Mesendoderm (in vitro differentiated cells): ENCODE measurements around the gene SPTLC3.

Experiments
- DNase-seq: peaks from one replicate; pipeline ENCODE4 v3.0.0; 2013
- H2AK5ac ChIP-seq: 2 replicates; pipeline ENCODE4 v1.6.1; 2013; ENCODE audit warnings: low read length, inconsistent platforms
- H2BK120ac ChIP-seq: 2 replicates; pipeline ENCODE4 v1.6.1; 2013; ENCODE audit warnings: low read depth, mild to moderate bottlenecking, low read length, moderate library complexity, mixed read lengths
- H2BK15ac ChIP-seq: replicated peaks from 2 replicates; pipeline ENCODE4 v1.6.1; 2013; ENCODE audit warnings: low read depth, mild to moderate bottlenecking, moderate library complexity
- H2BK5ac ChIP-seq: 2 replicates; pipeline ENCODE4 v1.6.1; 2013; ENCODE audit warnings: low read length, inconsistent platforms
- H3K18ac ChIP-seq: 2 replicates; pipeline ENCODE4 v1.6.1; 2013; ENCODE audit warnings: mild to moderate bottlenecking, low read length, mixed read lengths
- H3K23ac ChIP-seq: one replicate; pipeline ENCODE4 v1.6.1; 2013; ENCODE audit warnings: low read length
- H3K27ac ChIP-seq: 2 replicates; pipeline ENCODE4 v1.5.1; 2013; ENCODE audit warnings: low read depth, mild to moderate bottlenecking, inconsistent platforms, low read length, moderate library complexity
- H3K27me3 ChIP-seq: 2 replicates; pipeline ENCODE4 v1.6.1; 2013; ENCODE audit warnings: low read length, control low read depth, mild to moderate bottlenecking, inconsistent platforms; ENCODE audit not compliant: insufficient read depth, poor library complexity
- H3K36me3 ChIP-seq: 2 replicates; pipeline ENCODE4 v1.6.1; 2013; ENCODE audit warnings: low read length, inconsistent platforms; ENCODE audit not compliant: control insufficient read depth, insufficient read depth
- H3K4ac ChIP-seq: one replicate; pipeline ENCODE4 v1.6.1; 2013; ENCODE audit warnings: low read depth, mild to moderate bottlenecking, low read length, moderate library complexity
- H3K4me1 ChIP-seq: 2 replicates; pipeline ENCODE4 v1.6.1; 2013; ENCODE audit warnings: low read depth, low read length, inconsistent platforms; ENCODE audit not compliant: control insufficient read depth
- H3K4me2 ChIP-seq: 2 replicates; pipeline ENCODE4 v1.6.1; 2013; ENCODE audit warnings: low read length
- H3K4me3 ChIP-seq: 2 replicates; pipeline ENCODE4 v1.5.1; 2013; ENCODE audit warnings: mild to moderate bottlenecking, low read length
- H3K56ac ChIP-seq: one replicate; pipeline ENCODE4 v1.6.1; 2013; ENCODE audit warnings: low read length
- H3K79me1 ChIP-seq: 2 replicates; pipeline ENCODE4 v1.6.1; 2013; ENCODE audit warnings: low read length, inconsistent platforms
- H3K79me2 ChIP-seq: 2 replicates; pipeline ENCODE4 v1.6.1; 2013; ENCODE audit warnings: mild to moderate bottlenecking, low read length; ENCODE audit not compliant: control insufficient read depth, insufficient read depth
- H3K9ac ChIP-seq: 2 replicates; pipeline ENCODE4 v1.6.1; 2013; ENCODE audit warnings: low read length, inconsistent platforms
- H4K5ac ChIP-seq: one replicate; pipeline ENCODE4 v1.6.1; 2013; ENCODE audit warnings: low read length
- H4K8ac ChIP-seq: one replicate; pipeline ENCODE4 v1.6.1; 2013; ENCODE audit warnings: low read depth, mild to moderate bottlenecking, control low read depth, low read length, moderate library complexity
- WGBS: extraction: QIAGEN DNeasy Blood & Tissue Kit; methylation state at CpG from one replicate; pipeline ENCODE4 v1.1.7; 2013; ENCODE audit warnings: low lambda C conversion rate, missing lambda C conversion rate; ENCODE audit not compliant: insufficient coverage; ENCODE audit errors: extremely low coverage; 5-methylcytosine and 5-hydroxymethylcytosine counted together

SPTLC3 gene

DNA sequence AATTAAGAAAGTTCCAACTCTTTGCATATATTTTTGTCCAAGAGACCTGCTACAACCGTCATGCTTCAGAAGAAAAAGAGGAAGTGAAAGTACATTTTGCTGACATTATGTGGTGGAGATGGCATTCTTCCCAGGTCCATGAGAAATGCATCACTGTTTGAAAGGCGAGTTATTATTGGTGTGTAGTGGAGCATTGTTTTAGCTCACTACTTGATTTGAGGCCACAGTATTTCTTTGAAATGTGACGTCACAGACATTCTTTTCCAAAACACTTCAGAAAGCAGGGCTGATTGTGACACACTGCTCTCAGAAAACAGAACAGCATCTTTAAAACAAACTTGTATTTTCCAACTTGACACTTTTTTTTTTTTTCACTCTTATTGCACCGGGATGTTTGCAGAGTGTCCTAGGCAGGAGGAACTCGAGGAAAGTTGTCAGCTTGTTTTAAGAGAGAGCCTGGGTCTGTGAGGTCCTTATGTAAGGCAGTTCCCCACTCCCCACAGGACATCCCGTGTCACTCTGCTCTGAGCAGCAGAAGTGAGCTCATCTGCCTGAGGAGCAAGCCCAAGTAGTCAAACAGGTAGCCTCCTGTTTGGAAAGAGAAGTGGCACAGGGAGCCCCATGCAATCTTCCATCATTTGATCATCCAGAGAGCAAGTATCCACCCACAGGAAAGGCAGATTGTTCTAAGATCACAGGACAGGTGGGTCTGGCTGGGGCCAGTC lies 1.1 kb downstream of the SPTLC3 start:
- Histone ChIP-seq H3K27ac (no peak overlapping the region), H3K4me3 (no peak overlapping the region), H3K4me2 (no peak overlapping the region), H2BK15ac (no peak overlapping the region), H2AK5ac (no peak overlapping the region), H3K27me3 (no peaks in the 10 kb centered on the region), H2BK120ac (no peak overlapping the region), H3K79me1 (no peaks in the 10 kb centered on the region), H3K18ac (no peak overlapping the region), H3K23ac (no peak overlapping the region), H3K4me1 (peaks cover 4% of the 10 kb centered on the region), H3K36me3 (no peaks in the 10 kb centered on the region), H3K79me2 (no peaks in the 10 kb centered on the region), H3K4ac (no peak overlapping the region), H4K5ac (no peak overlapping the region), H3K56ac (no peak overlapping the region), H2BK5ac (no peak overlapping the region), H3K9ac (no peak overlapping the region), H4K8ac (no peak overlapping the region)
- WGBS: no CpG with 5 or more reads among the region's 6 CpGs
- no peak for DNase-seq

DNA sequence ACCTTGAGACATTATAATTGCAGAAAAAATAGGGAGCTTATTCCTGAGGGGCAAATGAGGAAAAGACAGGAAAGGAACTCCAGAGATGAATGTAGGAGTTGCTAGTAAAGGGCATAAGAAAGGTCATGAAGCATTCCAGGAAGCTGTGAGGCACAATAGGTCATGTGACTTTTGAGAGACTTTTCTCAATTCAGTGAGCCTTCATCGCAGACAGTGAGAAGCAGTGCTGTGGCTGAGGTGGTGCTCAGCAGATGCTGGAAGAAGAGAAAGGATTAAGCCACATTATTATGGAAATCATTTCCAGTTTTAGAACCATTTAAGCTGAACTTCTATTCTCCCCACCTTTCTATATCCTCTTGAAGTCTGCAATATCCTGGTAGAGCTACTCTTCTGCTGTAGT lies 4.1 kb downstream of the SPTLC3 start:
- Histone ChIP-seq H4K5ac (no peak overlapping the region), H3K4me3 (no peak overlapping the region), H2BK120ac (no peak overlapping the region), H3K79me2 (no peaks in the 10 kb centered on the region), H3K18ac (no peak overlapping the region), H3K23ac (no peak overlapping the region), H2BK15ac (no peak overlapping the region), H3K27ac (no peak overlapping the region), H3K9ac (no peak overlapping the region), H3K4me1 (peaks cover 4% of the 10 kb centered on the region), H3K36me3 (no peaks in the 10 kb centered on the region), H3K79me1 (no peaks in the 10 kb centered on the region), H2AK5ac (no peak overlapping the region), H2BK5ac (no peak overlapping the region), H3K27me3 (no peaks in the 10 kb centered on the region), H3K56ac (no peak overlapping the region), H3K4me2 (no peak overlapping the region), H3K4ac (no peak overlapping the region), H4K8ac (no peak overlapping the region)
- WGBS: no CpG with 5 or more reads among the region's 1 CpG
- no peak for DNase-seq

DNA sequence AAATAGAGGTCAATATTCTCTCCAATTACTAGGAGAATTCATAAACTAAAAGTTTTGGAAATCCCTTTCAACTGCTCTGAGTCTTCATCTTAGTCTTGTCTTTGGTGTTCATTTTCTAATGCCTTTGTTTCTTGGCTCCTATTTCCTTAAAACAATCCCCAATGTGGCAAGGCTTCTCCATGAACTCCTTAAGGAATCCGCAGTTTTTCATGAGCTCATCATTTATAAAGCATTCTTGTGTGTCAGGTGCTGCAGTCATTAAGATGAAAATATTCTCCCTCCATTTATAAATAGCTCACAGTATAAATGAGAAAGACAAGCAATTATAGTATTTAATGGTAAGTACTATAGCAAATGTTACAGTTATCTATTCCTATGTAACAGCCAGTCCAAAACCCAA lies 4.6 kb downstream of the SPTLC3 start:
- H3K4me3 ChIP-seq: no peak overlapping the region

DNA sequence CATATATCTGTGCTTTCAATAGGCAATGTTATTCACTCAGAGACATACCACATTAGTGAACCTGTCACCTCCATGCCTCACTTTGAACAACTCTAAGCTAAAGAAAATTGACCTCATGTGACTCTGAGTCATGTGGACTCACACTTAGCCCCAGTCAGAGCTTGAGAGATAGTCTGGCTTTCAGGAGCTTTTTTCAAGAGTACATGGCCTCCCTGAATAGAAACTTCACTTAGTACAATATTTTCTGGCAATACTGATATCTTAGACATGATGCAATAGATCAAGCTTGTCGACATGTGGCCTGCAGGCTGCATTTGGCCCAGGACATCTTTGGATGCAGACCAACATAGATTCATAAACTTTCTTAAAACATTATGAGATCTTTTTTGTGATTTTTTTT lies 8.5 kb downstream of the SPTLC3 start:
- Histone ChIP-seq H3K36me3 (no peaks in the 10 kb centered on the region), H2BK5ac (no peak overlapping the region), H3K79me2 (no peaks in the 10 kb centered on the region), H3K18ac (no peak overlapping the region), H3K4me2 (no peak overlapping the region), H3K56ac (no peak overlapping the region), H3K27ac (no peak overlapping the region), H3K4me3 (no peak overlapping the region), H3K4me1 (no peaks in the 10 kb centered on the region), H2BK15ac (no peak overlapping the region), H3K27me3 (no peaks in the 10 kb centered on the region), H4K8ac (no peak overlapping the region), H3K4ac (no peak overlapping the region), H3K79me1 (no peaks in the 10 kb centered on the region), H3K9ac (no peak overlapping the region), H2BK120ac (no peak overlapping the region), H2AK5ac (no peak overlapping the region), H3K23ac (no peak overlapping the region), H4K5ac (no peak overlapping the region)
- DNase-seq: no peak
- no CpG with 5 or more reads among the region's 1 CpG for WGBS

More for the DNA sequence above, 4.6 kb downstream of the SPTLC3 start:
- no peak overlapping the region for H4K8ac ChIP-seq
- no peak overlapping the region for H3K18ac ChIP-seq
- no peak overlapping the region for H3K4me2 ChIP-seq
- H3K56ac ChIP-seq: no peak overlapping the region
- H4K5ac ChIP-seq: no peak overlapping the region
- H2AK5ac ChIP-seq: no peak overlapping the region
- no CpG with 5 or more reads among the region's 1 CpG for WGBS
- no peaks in the 10 kb centered on the region for H3K36me3 ChIP-seq
- no peak for DNase-seq
- no peaks in the 10 kb centered on the region for H3K79me1 ChIP-seq
- no peak overlapping the region for H3K23ac ChIP-seq
- no peaks in the 10 kb centered on the region for H3K27me3 ChIP-seq
- peaks cover 4% of the 10 kb centered on the region for H3K4me1 ChIP-seq
- no peak overlapping the region for H2BK15ac ChIP-seq
- no peak overlapping the region for H2BK120ac ChIP-seq
- H3K4ac ChIP-seq: no peak overlapping the region
- H2BK5ac ChIP-seq: no peak overlapping the region
- H3K79me2 ChIP-seq: no peaks in the 10 kb centered on the region
- H3K27ac ChIP-seq: no peak overlapping the region
- no peak overlapping the region for H3K9ac ChIP-seq

DNA sequence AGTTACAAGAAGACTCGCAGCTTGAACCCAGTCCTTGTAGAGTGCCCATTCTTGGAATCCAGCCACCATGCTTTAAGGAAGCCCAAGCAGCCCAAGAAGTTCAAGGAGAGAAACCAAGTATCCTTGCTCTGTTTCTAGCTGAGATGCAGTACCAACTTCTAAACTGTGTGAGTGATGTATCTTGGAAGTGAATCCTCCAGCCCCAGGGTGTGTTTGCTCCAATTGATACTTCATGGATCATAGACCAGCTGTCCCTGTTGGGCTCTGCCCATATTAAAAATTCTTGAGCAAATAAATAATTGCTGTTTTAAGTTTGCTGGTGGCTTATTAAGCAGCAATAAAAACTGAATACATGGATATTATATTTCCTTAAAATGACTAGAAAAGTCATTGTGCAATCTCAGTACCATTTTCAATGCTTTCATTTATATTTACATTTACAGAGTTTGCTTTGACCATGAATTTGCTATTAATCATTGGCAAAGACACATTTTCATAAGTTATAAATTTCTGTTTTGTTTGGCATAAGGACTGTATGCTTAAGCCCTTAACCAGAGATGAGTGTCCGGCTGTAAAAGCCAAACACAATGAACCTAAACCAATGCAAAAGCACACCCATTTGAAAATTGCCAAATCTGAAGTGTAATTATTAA lies 9.2 kb downstream of the SPTLC3 start:
- Histone ChIP-seq H3K18ac (no peak overlapping the region), H2BK5ac (no peak overlapping the region), H3K9ac (no peak overlapping the region), H2AK5ac (no peak overlapping the region), H3K56ac (no peak overlapping the region), H2BK15ac (no peak overlapping the region), H3K79me2 (no peaks in the 10 kb centered on the region), H3K4ac (no peak overlapping the region), H3K36me3 (no peaks in the 10 kb centered on the region), H4K8ac (no peak overlapping the region), H3K4me3 (no peak overlapping the region), H3K79me1 (no peaks in the 10 kb centered on the region), H3K27ac (no peak overlapping the region), H3K4me2 (no peak overlapping the region), H3K23ac (no peak overlapping the region), H3K4me1 (no peaks in the 10 kb centered on the region), H2BK120ac (no peak overlapping the region), H4K5ac (no peak overlapping the region), H3K27me3 (no peaks in the 10 kb centered on the region)
- WGBS: no CpG with 5 or more reads among the region's 2 CpGs
- DNase-seq: no peak
